Measurements from ENCODE around the gene DMWD.

- no peak for TF ChIP-seq ZNF350 (CRISPR knock-in tag; IDR thresholded peaks at IDR 0.05; ENCODE audit: borderline replicate concordance, low read depth)
- TF ChIP-seq POLR2A (IDR thresholded peaks at IDR 0.05; ENCODE audit: insufficient read depth in 1 of 2, low read depth in 2 of 2, low read length in 2 of 2) = no peak
- no peak for TF ChIP-seq HNRNPK (IDR thresholded peaks at IDR 0.05; ENCODE audit: low read depth, low read length, poor library complexity, severe bottlenecking)
- no peak for TF ChIP-seq GTF3A (CRISPR knock-in tag; conservative IDR thresholded peaks at IDR 0.05)
Measured at GRCh38 chr19:45784096-45784495, 8.5 kb downstream of the DMWD start.
